GM18511 (cell line): ENCODE data around the gene P4HB.
A peak's percentile ranks its signal among the peaks of the same experiment; 100 is the strongest.

ENCODE experiments used
- ATAC-seq: cut with Tn5 transposase; IDR thresholded peaks from one replicate; pipeline ENCODE4 v1.9.1; 2021; ENCODE audit warnings: mild to moderate bottlenecking, moderate library complexity; ENCODE audit not compliant: unreplicated experiment

The P4HB gene

DNA sequence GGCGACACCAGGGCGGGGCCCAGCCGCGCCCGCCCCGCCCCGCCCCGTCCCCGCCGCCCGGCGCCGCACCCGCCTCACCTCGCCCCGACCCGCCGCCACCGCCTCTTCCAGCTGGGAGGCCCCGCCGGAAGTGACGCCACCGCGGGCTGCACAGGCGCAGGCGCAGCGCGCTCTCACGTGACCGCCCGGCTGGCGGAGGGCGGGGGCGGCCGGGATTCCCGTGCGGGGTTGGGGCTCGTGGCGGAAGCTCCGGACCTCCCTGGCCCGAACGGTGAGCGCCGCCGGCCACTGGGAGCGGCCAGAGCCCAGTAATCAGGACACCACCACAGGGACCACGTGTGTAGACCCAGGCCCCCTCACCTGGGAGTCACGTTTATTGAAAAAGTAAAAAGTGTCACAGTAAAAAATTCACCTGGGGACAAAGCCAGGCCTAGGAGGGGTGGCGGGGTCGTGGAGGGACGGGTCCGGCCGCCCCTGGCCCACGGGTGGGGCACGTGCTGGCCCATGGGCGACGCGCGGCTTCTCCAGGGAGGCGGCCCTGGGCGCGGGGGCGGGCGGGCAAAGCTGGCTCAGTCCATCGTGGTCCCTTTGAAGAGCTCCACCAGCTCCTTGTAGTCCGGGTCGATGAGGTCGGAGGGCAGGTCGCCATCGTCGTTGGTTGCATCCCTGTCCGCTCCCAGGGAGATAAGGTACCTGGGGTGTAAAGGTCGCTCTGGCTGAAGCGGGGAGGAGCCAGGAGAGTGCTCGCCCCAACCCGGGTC is 27.0 kb downstream of the P4HB start, which contains the start of gene MCRIP1:
Gene MCRIP1 (minus strand): TSS at position 132 of the 761 bp plus-strand sequence. CDS start 8,785 bp downstream, outside the sequence.
- ATAC-seq: peak; percentile 78

DNA sequence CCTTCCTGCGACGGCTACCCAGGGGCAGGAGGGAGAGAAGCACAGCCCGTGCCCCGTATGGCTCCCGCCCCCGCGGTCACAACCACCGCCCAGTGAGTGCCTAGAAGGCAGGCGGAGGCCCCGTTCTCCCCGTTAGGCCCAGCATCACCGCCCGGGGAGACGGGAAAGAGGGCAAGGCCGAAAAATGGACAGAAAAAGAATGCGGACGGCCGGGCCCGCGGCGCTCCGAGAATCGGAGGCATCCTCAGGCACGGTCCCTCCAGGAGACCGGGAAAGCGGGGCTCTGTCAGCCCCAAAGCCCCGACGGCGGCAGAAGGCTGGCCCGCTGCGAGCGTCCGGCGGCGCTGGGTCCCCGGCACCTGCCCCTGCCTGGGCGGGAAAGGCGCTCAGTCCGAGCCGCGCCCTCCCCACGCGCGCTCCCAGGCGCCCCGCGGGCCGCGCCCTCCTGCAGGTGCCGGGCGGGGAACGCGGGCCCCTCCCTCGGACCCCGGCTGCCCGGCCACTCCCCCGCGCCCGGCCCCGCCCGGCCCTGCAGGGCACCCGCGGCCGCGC is 27.7 kb downstream of the P4HB start:
- peak; percentile 73 for ATAC-seq

DNA sequence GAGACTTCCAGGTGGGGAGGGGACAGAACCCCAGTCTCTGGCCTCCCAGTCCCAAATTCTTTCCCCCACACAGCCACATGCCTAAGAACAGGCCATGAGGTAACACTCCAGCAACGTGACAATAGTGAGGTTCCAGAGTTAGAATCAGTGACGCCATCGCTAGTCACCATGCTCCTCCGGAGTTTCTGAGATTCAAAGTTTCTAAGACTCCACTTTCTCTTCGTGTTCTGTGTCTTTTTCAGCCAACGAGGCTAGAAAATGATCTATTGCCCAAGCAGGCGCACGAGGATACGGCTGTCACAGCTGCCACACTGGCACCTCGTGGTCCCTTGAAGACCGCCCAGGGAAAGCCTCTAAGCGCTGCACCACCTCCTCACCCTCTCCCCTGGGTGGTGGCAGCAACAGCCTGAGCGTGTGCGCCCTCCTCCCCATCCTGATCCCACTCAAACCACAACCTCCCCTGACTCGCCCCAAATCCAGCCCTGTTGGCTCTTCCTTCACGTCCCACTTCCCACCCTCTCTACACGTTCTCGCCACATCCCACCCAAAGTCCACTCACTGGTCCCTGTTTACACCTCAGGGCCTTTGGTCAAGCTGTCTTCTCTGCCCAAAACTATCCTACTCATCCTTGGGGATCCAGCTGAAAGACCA is 28.3 kb downstream of the P4HB start:
- ATAC-seq: no peak

DNA sequence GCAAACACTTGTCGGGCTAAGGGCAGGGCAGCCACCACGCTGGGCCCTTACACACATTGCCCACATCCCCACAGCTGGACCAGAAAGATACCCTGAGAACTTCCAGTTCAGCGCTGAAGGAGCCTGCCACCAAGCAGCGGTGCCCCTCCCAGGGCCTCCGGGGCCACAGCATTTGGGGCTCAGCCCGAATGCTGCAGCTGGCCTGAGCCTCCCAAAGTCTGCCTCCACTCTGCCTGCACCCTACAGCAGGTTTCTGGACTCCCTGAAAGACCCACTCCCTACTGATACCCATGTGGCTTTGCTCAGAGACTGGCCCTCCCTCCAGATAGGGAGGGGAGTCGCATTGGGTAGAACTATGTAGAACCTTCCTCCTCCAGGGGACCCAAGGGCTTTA is 28.8 kb downstream of the P4HB start:
- ATAC-seq: no peak

- ATAC-seq: no peak
Measured at GRCh38 chr17:81829858-81830257, 30.5 kb downstream of the P4HB start.

- ATAC-seq: no peak
Measured at GRCh38 chr17:81828656-81829055, 31.7 kb downstream of the P4HB start.

GRCh38 chr17:81825841-81826466 is 34.4 kb downstream of the P4HB start:
- no peak for ATAC-seq

GRCh38 chr17:81824595-81824994 is 35.7 kb downstream of the P4HB start:
- no peak for ATAC-seq

- no peak for ATAC-seq
Measured at GRCh38 chr17:81823820-81824550, 36.4 kb downstream of the P4HB start.

DNA sequence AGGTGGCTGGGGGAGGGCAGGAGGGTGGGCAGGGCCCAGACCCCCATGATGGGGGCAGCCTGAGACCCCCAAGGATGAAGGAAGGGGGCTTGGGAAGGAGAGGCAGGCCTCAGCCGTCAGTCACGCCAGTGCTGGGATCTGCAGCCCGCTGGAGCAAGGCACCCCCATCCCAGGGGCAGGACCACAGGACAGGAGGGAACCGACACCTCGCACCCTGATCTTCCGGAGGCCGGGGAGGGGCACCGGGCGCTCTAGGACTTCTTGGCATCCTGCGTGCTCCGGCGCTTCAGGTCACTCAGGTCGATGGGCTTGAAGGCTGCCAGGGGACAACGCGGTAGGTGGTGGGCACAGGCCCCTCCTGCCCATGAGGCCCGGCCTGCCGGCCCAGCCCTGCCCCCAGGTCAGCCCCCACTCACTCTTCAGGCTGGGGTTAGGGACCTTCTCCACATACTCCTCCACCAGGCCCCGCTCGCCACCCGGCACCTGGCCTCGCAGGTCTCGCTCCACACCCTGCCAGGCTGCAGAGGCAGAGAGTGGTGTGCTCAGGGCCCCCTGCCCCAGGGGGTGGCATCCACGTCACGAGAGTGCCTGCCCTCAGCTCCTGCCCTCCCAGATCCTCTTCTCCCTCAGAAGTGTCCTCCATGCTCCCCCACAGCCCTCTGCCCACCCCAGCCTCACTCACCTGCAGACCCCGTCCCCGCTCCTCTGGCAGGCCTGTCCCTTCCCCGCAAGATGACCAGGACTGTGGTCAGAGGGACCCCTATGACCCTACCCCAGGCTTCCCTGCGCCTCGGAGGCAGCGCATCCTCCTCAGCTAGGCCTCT is 37.1 kb downstream of the P4HB start:
- no peak for ATAC-seq

DNA sequence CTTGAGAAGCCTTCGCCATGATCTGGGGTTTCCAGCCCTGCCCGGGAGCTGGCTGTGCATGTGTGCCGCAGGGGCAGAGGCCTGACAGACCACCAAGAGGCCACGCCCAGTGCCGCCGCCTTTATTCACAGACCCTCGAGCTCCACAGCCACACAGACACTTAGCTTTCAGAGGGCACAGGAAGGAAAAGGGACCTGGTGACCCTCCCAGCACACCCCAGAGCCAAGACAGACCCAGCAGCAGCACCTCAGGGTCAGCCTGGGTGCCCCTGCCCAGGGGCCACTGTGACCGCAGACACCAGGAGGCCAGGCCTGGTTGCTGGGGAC is 38.1 kb downstream of the P4HB start:
- ATAC-seq: no peak

DNA sequence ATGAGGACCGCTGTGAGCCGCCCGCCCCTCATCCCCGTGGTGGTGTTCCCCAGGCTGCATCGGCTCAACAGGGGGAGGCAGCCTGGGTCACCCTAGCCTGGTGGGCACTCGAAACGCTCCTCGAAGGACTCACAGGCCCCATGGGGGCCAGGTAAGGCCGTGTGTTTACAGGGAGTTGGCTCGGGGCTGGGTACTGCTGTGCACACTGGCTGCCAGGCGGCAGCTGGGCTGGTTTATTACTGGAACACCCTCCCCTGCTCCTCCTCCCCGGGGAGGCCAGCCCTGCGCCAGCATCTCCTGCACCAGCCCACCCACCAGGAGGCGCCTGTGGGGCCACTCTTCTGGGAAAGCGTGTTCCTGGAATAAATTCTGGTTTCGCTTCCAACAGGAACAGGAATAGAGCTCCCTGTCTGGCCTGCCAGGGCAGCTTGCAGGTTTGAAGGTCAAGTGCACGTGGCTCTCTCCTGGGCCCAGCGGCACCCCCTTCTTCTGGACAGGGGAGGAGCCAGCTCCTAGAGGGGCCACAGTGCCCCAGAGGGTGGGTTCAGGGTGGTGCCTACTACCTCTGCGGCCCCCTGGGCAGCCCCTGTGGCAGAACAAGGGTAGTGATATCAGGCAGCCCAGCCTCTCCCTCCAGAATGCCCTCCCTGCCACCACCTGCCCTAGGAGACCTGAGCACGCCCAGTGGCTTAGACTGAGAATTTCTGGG is 38.6 kb downstream of the P4HB start:
- ATAC-seq: no peak

- ATAC-seq: no peak
Measured at GRCh38 chr17:81821147-81821546, 39.2 kb downstream of the P4HB start.

DNA sequence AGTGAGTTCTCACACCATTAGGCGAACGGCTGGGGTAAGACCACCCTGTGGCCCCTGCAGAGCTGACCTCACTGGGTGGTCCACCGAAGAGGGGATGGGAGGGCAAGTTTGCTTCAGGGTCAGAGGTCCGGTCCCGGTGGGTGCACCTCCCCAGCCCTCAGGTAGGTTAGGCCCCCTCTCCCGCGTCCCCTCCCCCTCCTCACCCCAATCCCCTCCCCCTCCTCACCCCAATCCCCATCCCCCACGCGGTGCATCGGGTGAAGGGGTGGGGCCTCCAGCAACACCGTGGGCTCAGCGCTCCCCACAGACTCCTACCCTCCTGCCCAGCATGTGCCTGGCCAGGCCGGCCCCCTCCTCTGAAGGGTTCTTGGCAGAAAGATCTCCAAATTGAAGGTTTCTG is 40.6 kb downstream of the P4HB start:
- no peak for ATAC-seq

DNA sequence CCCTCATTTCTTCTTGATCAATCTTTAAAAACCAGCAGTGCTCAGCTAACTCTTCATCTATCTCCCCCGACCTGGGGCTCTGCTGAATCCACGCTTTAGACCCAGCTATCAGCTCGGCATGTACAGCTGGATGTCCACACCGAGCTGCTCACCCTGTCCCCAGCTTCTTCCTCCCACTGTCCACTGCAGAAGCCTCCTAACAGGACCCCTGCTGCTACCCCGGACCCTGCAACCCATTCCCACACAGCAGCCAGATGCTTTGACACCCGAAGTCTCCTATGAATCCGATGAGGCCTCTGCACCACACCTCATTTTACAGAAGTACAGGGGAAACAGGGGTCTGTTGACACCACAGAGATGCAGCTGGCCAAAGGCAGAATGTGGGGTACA is 42.6 kb downstream of the P4HB start:
- no peak for ATAC-seq

- no peak for ATAC-seq
Measured at GRCh38 chr17:81815646-81815986, 44.7 kb downstream of the P4HB start.

- ATAC-seq: no peak
Measured at GRCh38 chr17:81814748-81815645, 45.3 kb downstream of the P4HB start.

DNA sequence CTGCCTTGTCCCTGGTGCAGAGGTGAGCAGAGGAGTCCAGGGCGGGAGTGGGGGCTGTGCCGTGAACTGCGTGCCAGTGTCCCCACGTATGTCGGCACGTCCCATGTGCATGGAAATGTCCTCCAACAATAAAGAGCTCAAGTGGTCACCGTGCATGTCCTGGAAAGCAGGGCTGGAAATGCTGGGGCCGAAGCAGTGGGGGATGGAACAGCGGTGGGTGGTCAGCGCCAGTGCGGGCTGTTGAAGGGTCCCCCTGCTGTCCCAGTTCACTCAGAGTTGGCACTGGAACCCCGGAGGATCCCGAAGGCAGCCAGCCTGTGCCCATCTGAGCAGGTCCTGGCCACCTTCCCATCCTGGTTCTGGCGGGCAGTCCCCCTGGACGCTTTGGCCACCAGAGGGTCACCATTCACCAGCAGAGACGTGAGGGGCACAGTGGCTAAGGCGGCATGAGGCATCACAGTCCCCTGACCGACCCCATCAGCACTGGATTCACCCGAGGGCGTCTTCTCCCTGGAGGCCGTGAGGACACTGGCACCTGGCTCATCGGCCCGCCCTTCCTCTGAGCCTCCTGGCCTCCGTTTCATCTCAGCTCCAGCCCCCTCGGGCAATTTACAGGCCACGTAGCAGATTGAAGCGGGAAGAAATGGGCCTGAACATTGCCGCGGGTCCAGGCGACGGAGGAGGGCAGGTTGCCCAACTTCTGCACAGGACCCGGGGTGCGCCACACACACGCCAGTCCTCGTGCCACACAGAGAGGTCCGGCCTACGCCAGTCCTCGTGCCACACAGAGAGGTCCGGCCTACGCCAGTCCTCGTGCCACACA is 46.3 kb downstream of the P4HB start:
- ATAC-seq: no peak
